ENCODE data around the gene TTYH3. TPM values are rescaled to one million over a fixed set of nuclear protein-coding genes. Genes with fewer than 3 reads are reported as not detected.

The TTYH3 gene
- total RNA-seq, 1 donor from 2014 or later, result 324 TPM

DNA sequence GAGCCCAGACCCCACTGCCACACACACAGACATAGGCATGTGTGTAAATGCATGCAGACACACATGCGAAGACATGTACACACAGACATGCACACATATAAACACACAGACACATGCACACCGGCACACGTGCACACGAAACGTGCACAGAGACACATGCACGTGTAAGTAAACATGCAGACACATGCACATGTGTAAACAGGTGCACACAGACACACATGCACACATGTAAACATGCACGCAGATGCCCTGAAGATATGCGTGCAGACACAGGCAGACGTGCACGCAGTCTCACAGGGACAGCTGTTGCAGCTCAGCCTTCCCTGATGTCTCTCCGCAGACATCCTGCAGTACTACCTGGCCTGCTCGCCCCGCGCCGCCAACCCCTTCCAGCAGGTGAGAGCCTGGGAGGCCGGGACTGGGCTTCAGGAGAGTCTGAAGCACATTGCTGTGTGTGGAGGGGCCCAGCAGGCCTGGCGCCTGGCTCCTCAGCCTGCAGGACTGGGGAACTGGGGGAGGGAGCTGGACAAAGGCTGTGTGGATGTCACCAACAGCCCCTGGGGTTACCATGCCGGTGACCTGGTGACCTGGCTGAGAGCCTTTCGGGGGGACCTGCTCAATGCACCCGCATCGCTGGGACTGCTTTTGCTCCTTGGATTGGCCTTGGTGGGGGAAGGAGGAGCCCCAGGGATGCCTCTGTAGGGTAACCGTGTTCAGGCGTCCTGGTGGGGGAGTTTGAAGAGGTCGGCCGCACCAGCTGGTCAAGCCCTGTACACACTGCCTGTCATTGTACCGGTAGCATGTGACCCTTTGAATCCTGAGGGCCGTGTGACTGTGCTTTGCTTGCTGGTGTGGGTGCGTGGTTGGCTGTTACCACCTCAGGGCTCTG, 20.3 kb downstream of the TTYH3 start:
- H3K4me1 Mint-ChIP-seq (ENCODE audit: low read depth, unreplicated experiment), result peaks cover 13% of the 10 kb centered on the region
- peaks cover 2% of the 10 kb centered on the region for H3K36me3 Mint-ChIP-seq (ENCODE audit: unreplicated experiment)
- no peak for DNase-seq
- peak overlapping the region; percentile 66 for H3K27ac Mint-ChIP-seq (ENCODE audit: unreplicated experiment)
- peaks cover 5% of the 10 kb centered on the region for H3K9me3 Mint-ChIP-seq (ENCODE audit: unreplicated experiment)
- TF ChIP-seq CTCF (IDR thresholded peaks at IDR 0.05; ENCODE audit: partially characterized antibody, unreplicated experiment), result no peak
- peak overlapping the region; percentile 25 for H3K4me3 Mint-ChIP-seq (ENCODE audit: unreplicated experiment)
- peaks cover 6% of the 10 kb centered on the region for H3K27me3 Mint-ChIP-seq (ENCODE audit: unreplicated experiment)

DNA sequence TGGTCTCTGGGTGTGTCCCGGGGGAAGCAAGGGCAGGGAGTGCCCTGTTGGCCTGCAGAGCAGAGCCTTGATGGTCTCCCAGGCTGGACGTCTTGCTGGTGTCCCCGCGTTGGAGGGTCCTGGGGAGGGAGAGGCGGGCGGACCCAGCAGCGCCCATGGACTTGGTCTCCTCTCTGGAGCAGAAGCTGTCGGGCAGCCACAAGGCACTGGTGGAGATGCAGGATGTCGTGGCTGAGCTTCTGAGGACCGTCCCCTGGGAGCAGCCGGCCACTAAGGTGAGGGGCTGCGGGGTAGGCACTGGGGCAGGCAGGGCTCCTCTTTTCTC, 20.9 kb downstream of the TTYH3 start:
- H3K4me3 Mint-ChIP-seq (ENCODE audit: unreplicated experiment), result no peak overlapping the region
- peaks cover 8% of the 10 kb centered on the region for H3K9me3 Mint-ChIP-seq (ENCODE audit: unreplicated experiment)
- no peak for DNase-seq
- no peak for TF ChIP-seq CTCF (IDR thresholded peaks at IDR 0.05; ENCODE audit: partially characterized antibody, unreplicated experiment)
- H3K4me1 Mint-ChIP-seq (ENCODE audit: low read depth, unreplicated experiment), result peaks cover 15% of the 10 kb centered on the region
- H3K36me3 Mint-ChIP-seq (ENCODE audit: unreplicated experiment), result peaks cover 6% of the 10 kb centered on the region
- H3K27me3 Mint-ChIP-seq (ENCODE audit: unreplicated experiment), result peaks cover 9% of the 10 kb centered on the region
- peak overlapping the region; percentile 66 for H3K27ac Mint-ChIP-seq (ENCODE audit: unreplicated experiment)

DNA sequence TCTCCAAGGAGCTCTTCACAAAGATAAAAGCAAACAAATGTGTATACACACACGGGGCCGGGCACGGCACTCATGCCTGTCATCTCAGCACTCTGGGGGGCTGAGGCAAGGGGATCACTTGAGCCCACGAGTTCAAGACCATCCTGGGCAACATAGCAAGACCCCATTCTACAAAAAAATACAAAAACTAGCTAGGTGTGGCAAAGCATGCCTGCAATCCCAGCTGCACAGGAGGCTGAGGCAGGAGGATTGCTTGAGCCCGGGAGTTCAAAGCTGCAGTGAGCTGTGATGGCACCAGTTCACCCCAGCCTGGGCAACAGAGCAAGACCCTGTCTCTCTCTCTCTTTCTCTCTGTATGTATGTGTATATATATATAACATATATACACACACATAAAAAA, 22.3 kb downstream of the TTYH3 start:
- H3K9me3 Mint-ChIP-seq (ENCODE audit: unreplicated experiment), result peaks cover 8% of the 10 kb centered on the region
- no peak for TF ChIP-seq CTCF (IDR thresholded peaks at IDR 0.05; ENCODE audit: partially characterized antibody, unreplicated experiment)
- H3K4me1 Mint-ChIP-seq (ENCODE audit: low read depth, unreplicated experiment), result peaks cover 15% of the 10 kb centered on the region
- H3K27me3 Mint-ChIP-seq (ENCODE audit: unreplicated experiment), result peaks cover 11% of the 10 kb centered on the region
- H3K27ac Mint-ChIP-seq (ENCODE audit: unreplicated experiment), result no peak overlapping the region
- no peak for DNase-seq
- H3K4me3 Mint-ChIP-seq (ENCODE audit: unreplicated experiment), result no peak overlapping the region
- peaks cover 6% of the 10 kb centered on the region for H3K36me3 Mint-ChIP-seq (ENCODE audit: unreplicated experiment)

DNA sequence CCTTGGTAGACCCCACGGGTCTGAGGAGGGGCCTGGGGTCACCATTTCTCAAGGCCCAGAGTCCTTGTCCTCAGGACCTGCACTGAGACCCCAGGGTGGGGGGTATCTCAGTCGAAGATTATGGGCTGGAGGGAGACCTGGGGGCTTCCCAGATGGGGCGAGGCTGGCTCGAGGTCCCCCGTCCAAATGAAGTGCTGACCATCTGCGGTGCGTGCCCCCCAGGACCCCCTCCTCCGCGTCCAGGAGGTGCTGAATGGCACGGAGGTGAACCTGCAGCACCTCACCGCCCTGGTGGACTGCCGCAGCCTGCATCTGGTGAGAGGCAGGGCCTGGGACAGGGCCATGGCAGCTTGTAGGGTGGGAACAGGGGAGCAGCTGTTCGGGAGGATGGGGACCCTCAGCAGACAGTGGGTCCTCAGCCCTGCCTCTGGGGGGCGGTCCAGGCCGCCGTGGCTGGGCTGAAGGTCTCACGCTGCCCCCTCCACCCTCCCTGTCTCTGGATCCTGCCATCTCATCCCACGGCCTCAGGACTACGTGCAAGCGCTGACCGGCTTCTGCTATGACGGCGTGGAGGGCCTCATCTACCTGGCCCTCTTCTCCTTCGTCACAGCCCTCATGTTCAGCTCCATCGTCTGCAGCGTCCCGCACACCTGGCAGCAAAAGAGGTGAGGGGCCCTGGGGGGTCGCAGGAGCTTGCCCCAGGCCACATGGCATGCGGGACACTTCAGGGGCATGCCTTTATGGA, 24.3 kb downstream of the TTYH3 start:
- H3K4me1 Mint-ChIP-seq (ENCODE audit: low read depth, unreplicated experiment), result peaks cover 11% of the 10 kb centered on the region
- H3K36me3 Mint-ChIP-seq (ENCODE audit: unreplicated experiment), result peaks cover 6% of the 10 kb centered on the region
- TF ChIP-seq CTCF (IDR thresholded peaks at IDR 0.05; ENCODE audit: partially characterized antibody, unreplicated experiment), result no peak
- H3K4me3 Mint-ChIP-seq (ENCODE audit: unreplicated experiment), result no peak overlapping the region
- H3K27ac Mint-ChIP-seq (ENCODE audit: unreplicated experiment), result no peak overlapping the region
- peaks cover 6% of the 10 kb centered on the region for H3K9me3 Mint-ChIP-seq (ENCODE audit: unreplicated experiment)
- peaks cover 8% of the 10 kb centered on the region for H3K27me3 Mint-ChIP-seq (ENCODE audit: unreplicated experiment)
- DNase-seq, result no peak

DNA sequence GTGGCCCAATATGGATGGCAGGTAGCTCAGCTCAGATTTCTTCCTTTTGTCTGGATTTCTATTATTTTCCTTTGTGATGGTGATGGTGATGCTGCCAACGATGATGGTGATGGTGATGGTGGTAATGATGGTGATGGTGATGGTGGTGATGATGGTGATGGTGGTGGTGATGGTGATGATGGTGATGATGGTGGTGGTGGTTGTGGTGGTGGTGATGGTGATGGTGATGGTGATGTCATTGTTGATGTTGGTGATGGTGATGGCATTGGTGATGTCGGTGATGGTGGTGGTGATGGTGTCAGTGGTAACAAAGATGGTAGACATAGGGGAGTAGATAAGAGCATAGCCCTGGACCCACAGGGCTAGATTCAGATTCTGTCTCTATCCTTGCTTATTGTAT, 25.4 kb downstream of the TTYH3 start:
- Mint-ChIP-seq H3K4me1 (ENCODE audit: low read depth, unreplicated experiment) (peaks cover 8% of the 10 kb centered on the region), H3K27ac (ENCODE audit: unreplicated experiment) (peak overlapping the region; percentile 62), H3K4me3 (ENCODE audit: unreplicated experiment) (peak overlapping the region; percentile 64), H3K27me3 (ENCODE audit: unreplicated experiment) (peaks cover 8% of the 10 kb centered on the region), H3K9me3 (ENCODE audit: unreplicated experiment) (peaks cover 6% of the 10 kb centered on the region), H3K36me3 (ENCODE audit: unreplicated experiment) (peaks cover 6% of the 10 kb centered on the region)
- no peak for DNase-seq
- no peak for TF ChIP-seq CTCF (IDR thresholded peaks at IDR 0.05; ENCODE audit: partially characterized antibody, unreplicated experiment)

Measured in glutamatergic neuron (in vitro differentiated cells).